HuH-7 (cell line): ENCODE measurements around the gene WASHC1.
"Not testable (repeated sequence)": the region's sequence is repeated elsewhere in the genome, so short reads cannot be mapped to it uniquely, and the experiment has no call there.

Experiments
- DNase-seq: peaks from one replicate; pipeline ENCODE4 v3.0.0; 2011; ENCODE audit warnings: low spot score

The WASHC1 gene

GRCh38 chr9:14129-14809 lies 15.0 kb downstream of the WASHC1 start:
- not testable (repeated sequence) for DNase-seq

GRCh38 chr9:11206-11605 lies 18.1 kb downstream of the WASHC1 start:
- DNase-seq = not testable (repeated sequence)

- DNase-seq = not testable (repeated sequence)
These were observed 18.6 kb downstream of the WASHC1 start for GRCh38 chr9:10653-11053.

- not testable (repeated sequence) for DNase-seq
These were observed 19.0 kb downstream of the WASHC1 start for GRCh38 chr9:10207-10606.
